ENCODE results near the gene ZBTB37.
"Not testable (repeated sequence)": the region's sequence is repeated elsewhere in the genome, so short reads cannot be mapped to it uniquely, and the experiment has no call there.

Gene ZBTB37, protein sequence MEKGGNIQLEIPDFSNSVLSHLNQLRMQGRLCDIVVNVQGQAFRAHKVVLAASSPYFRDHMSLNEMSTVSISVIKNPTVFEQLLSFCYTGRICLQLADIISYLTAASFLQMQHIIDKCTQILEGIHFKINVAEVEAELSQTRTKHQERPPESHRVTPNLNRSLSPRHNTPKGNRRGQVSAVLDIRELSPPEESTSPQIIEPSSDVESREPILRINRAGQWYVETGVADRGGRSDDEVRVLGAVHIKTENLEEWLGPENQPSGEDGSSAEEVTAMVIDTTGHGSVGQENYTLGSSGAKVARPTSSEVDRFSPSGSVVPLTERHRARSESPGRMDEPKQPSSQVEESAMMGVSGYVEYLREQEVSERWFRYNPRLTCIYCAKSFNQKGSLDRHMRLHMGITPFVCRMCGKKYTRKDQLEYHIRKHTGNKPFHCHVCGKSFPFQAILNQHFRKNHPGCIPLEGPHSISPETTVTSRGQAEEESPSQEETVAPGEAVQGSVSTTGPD

DNA sequence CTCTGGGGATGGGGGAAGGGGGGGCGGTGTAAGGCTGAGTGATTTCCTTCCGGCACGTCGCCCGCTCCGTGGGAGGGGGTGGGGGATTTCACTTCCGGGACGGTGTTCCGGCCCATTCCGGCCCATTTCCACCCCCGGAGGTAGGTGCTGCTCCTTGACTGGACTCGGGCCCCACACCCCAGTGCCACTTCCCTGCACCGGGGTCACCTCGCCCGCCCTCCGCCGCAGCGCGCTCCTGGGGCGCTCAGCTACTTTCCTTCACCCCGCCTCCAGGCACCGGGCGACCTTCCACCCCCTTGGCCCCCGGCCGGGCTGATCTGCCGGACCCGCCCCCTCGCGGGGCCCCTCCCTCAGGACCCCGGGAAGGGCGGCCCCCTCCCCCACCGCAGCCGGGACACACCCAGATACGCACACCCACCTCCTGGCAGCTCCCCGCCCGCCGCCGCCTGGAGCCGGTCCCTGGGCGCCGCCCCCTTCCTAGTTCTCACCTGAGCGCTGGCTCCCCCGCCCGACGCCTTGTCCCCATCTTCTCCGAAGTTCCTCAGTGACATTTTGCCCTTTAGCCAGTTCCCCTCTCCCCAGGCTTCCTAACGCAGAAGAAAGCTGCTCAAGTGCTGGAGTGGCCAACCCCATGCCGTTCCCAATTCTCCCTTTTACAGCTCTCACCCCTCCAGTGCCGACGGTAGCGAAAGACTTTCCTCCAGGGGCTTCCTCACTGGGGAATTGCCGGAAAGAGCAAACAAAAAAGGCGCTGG, at the start of gene ZBTB37:
TSS of gene ZBTB37 (plus strand) at position 115 of the 755 bp plus-strand sequence. CDS start 1,846 bp downstream, outside the sequence.
- DNase-seq = peak in 34 of 56 donors; percentile 49 to 94 (median 76)

DNA sequence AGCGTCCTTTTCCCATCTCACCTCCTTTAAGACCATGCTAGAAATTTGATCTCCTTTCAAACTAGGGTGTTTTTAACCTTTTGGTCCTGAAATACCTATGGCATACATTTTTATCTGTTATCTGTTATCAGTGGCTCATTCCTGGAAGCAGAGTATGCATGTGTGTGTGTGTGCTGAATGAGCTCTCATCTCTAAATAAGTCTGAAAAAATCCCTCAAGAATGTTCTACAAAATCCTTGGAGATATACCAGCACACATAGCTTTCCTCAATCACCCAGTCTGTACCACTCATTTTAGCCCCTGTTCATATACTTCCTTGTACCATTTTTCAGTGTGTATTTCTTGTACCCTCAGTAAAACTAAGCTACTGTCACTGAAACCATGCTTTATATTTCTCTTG, 49.7 kb upstream of the ZBTB37 start:
- DNase-seq = no peak

DNA sequence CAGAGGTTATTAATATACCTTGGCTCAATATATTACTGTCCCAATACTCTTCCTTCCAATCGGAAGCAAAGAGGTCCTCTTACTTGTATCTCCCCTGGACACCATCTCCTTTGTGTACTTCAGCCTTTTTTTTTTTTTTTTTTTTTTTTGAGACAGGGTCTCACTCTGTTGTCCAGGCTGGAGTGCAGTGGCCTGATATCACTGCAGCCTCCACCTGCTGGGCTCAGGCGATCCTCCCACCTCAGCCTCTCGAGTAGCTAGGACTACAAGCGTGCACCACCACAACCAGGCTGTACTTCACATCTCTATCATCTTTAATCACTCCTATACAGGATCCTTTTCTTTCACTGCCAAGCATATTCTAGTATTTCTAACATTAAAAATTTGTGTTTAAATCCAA, 46.5 kb upstream of the ZBTB37 start:
- no peak for DNase-seq

DNA sequence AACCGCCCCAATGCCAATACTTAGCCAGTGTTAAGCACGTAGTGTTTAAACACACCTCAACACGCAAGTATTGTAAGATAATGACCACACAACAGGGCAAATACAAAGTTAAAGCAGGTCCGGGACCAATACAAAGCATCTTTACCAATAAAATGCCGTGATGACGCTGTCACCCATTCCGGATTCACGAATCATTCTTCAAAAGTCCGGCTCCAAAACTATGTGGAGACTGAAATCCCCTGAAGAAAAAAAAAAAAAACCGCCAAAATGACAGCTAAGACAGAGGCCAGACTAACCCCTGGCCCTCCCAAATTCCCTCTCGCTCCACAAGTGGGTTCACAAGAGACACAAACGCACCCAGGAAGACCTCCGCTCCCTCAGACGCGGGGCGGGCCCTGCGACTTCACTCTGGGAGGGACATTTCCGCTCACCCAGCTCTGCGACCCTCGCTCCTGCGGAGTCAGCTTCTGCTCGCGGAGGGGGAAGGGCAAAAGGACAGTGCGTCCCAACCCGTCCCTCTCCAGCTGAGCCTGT, 44.3 kb upstream of the ZBTB37 start:
- DNase-seq = no peak

DNA sequence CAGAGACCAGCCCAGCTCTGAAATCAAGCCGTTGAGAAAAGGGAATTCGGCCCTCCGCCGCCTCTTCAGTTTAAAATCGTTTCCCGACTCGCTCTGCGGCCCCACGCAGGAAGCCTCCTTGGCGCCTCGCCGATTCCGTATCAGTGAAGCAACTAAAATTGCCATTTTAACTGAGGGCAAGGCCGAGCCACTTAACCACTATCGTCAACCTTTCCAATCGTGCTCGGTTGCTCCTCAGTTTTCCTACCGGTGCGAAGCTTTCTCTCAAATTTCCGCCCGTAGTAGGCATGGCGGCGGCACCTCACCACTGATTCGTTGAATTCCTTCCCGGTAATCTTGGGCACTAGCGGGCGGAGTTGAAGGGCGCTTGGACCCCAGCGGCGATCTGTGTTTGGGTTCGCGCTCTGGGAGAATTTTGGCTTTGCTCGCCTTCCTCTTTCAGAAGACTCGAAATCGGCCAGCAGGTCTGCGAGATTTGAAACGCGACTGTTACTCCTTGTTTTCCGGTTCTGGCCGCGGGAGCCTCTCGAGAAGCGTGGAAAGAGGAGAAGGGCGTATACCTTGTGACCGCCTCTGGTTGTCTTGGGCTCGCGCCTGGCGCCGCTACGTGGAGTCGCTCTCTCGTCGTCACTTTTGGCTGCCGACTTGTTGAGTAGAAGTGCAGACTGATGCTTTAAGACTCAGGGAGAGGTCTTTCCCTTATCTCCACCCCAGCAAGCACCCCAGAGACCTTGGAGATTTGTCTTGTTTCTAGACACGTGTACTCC, 43.7 kb upstream of the ZBTB37 start, which contains the start of the genes CENPL and DARS2:
TSS of gene CENPL (minus strand) at position 569 of the 767 bp plus-strand sequence. CDS start 13,584 bp downstream, outside the sequence.
TSS of gene DARS2 (plus strand) at position 359 of the 767 bp plus-strand sequence. CDS start 557 bp downstream, outside the sequence.
- DNase-seq = peak; percentile 66 to 99 (median 92)

DNA sequence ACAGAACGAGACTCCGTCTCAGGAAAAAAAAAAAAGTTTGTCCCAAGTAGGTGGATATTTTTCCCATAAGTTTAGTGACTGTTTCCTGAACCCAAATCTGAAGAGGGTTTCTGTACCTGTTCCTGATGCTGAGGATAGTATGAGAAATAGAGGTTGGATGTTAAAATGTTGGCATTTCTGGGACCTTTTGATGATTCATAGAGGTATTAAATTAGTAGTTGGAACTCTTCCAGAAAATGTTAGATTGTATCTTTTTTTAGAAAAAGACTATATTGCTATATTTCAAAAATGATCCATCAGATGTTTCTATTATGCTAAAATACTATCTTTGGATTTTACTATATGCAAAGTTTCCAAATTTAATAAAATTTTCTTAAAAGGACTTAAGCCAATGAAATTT, 40.6 kb upstream of the ZBTB37 start:
- DNase-seq = no peak

DNA sequence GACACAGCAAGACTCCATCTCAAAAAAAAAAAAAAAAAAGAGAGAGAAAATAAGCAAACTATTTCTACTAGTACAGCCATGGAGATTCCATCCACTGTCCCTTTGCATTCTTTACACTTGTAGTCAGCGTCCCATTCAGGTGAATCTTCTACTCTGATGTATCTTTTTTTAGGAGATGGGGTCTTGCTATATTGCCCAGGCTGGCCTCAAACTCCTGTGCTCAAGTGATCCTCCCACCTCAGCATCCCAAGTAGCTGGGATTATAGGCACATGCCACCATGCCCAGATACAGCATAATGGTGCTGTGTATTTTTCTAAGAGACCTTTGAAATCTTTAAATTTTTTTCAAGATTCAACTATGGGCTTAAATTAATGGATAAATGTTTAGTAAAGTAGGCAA, 35.4 kb upstream of the ZBTB37 start:
- no peak for DNase-seq

DNA sequence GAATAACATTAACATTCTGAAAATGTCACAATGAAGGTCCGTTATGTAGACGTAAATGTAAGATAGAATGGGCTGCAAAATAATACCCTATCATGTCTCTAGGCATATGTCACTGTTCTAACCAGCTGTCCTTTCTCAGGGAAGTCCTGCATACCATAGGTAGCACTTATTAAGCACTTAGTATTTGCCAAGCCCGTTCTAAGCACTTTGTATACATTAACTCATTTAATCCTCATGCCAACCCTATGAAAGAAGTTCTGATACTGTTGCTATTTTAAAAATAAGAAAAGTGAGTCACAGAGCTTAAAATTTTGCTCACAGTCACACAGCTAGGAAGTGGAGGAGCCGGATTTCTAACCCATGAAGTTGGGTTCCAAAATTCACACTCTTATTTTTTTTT, 16.1 kb upstream of the ZBTB37 start:
- DNase-seq = no peak

DNA sequence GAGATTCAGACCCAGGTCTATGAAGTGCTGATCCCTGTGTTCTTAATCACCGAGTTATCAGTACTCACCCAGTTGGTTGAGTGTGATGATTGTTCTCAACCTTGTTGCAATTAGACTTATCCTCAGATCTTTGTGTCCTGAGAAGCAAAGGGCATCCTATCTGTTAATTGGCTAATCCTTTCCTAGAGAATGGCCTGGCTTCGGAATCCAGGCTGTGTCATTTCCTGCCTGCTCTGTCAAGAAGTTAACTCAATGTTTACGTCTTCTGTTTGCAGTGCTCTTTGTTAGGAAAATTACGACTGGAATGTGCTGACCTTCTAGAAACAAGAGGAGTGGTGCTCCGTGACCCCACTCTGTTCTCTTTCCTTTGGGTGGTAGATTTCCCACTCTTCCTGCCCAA, 15.1 kb upstream of the ZBTB37 start:
- DNase-seq = no peak

DNA sequence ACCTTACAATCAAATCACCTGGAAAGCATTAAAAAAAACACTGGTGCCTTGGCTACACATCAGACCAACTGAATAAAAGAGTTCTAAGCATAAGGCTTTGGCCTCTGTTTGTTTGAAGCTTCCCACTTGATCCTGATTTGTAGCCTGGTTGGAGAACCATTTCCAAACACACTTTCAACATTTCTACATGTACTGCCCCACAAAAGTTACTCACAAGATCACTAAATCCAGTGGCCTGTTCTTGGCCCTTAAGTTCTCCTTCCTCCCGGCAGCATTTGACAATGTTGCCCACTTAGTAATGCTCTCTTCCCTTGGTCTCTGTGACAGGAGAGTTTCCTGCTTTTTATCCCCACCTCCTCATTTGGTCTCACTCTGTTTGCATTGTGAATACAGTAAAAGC, 12.2 kb upstream of the ZBTB37 start:
- DNase-seq = no peak

DNA sequence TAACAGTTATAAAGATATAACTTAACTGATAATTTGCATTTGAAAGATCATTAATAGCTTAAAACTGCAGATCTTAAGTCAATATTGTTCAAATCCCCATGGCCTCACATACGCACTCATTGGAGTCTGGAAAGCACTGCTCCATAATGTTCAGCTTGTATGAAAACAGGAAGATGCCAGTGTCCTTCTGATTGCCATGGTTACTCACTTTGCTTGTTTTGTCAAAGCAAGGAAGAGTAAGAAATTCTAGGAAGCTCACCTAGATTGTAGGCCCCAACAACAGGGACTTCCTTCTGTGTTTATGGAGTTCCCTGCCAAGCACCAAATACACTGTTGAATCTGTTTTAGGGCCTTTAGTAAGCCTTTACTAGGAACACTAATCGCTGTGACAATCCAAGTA, 11.3 kb upstream of the ZBTB37 start:
- DNase-seq = no peak

DNA sequence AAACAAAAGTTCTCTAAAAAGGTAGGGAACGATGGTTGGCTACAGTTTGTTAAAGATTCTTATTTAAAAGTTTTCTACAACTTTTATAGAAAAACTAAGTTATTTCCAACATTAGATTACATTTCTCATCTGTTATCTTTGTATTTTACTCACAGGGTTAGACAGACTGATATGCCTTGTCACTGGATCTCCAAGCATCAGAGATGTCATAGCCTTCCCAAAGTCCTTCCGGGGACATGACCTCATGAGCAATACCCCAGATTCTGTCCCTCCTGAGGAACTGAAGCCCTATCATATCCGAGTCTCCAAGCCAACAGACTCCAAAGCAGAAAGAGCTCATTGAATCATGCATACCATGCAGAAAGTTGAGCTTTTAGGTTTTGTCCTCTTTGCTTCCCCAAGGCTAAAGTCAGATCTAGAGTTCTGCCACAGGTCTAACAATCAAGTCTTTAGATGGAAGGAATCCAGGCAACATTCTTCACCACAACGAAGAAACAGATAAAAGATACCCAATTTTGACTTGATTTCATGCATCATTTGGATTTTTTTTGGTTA, 10.7 kb upstream of the ZBTB37 start:
- no peak for DNase-seq

DNA sequence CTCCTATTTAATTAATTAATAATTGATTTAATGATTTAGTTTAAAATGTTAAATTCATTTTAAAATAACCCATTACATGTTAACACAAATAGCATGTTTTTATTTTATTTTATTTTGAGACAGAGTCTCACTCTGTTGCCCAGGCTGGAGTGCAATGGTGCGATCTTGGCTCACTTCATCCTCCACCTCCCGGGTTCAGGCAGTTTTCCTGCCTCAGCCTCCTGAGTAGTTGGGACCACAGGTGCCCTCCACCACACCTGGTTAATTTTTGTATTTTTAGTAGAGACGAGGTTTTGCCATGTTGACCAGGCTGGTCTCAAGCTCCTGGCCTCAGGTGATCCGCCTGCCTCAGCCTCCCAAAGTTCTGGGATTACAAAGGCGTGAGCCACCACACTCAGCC, 8.6 kb upstream of the ZBTB37 start:
- DNase-seq = not testable (repeated sequence)

DNA sequence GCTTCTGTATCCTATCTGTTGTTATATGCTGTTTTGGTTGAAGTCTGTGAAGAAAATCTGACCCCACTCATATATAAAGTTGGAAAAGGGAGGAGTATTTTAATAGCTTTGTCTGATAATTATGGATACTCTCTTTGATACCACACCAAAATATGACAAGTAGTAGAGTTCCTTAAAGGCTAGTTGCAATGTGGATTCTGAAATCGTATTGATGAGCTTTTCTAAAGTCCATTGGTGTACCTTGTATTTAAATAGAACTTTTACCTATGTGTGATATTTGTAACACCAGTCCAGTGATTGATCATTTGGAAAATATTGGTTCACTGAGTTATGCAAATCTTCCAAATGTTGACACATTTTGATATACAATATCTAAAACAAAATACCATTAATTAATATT, 8.1 kb upstream of the ZBTB37 start:
- no peak for DNase-seq

DNA sequence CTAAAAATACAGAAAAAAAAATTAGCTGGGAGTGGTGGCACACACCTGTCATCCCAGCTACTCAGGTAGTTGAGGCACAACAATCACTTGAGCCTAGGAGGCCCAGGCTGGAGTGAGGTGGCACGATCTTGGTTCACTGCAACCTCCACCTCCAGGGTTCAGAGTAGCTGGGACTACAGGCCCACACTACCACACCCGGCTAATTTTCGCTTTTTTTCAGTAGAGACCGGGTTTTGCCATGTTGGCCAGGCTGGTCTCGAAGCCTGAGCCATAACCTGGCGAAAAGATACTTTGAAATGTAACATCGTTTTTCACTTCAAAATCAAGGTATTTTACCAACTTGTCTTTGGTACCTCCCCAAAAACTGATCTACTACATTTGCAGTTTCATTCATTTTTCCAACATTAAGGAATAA, 6.4 kb upstream of the ZBTB37 start:
- no peak for DNase-seq

DNA sequence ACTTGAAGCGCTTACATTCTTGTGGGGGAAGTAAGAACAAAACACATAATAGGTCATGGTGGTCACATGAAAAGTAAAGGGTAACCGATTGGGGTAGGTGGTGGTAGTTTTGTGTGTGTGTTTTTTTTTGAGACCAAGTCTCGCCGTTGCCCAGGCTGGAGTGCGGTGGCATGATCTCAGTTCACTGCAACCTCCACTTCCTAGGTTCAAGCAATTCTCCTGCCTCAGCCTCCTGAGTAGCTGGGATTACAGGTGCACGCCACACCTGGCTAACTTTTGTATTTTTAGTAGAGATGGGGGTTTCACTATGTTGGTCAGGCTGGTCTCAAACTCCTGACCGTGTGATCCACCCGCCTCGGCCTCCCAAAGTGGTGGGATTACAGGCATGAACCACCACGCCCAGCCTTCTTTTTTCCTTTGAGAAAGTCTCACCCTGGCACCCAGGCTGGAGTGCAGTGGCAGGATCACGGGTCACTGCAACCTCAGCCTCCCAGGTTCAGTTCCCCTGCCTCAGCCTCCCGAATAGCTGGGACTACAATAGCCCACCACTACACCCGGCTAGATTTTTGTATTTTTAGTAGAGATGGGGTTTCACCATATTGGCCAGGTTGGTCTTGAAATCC, 5.9 kb upstream of the ZBTB37 start:
- DNase-seq = not testable (repeated sequence)

DNA sequence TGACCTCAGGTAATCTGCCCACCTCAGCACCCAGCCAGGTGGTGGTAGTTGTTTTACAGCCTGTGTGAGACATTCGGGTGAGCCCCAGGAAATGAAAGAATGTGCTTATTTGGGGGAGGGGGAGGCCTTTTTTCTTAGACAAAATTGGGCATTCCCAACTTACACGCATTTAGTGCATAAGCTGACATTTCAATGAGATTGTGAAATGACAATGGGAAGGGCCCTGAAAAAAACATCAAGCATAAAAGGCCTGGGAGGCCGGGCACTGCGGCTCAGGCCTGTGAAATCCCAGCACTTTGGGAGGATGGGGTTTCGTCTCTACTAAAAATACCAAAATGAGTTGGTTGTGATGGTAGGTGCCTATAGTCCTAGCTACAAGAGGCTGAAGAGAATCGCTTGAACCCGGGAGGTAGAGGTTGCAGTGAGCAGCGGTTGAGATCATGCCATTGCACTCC, 5.4 kb upstream of the ZBTB37 start:
- DNase-seq = no peak

DNA sequence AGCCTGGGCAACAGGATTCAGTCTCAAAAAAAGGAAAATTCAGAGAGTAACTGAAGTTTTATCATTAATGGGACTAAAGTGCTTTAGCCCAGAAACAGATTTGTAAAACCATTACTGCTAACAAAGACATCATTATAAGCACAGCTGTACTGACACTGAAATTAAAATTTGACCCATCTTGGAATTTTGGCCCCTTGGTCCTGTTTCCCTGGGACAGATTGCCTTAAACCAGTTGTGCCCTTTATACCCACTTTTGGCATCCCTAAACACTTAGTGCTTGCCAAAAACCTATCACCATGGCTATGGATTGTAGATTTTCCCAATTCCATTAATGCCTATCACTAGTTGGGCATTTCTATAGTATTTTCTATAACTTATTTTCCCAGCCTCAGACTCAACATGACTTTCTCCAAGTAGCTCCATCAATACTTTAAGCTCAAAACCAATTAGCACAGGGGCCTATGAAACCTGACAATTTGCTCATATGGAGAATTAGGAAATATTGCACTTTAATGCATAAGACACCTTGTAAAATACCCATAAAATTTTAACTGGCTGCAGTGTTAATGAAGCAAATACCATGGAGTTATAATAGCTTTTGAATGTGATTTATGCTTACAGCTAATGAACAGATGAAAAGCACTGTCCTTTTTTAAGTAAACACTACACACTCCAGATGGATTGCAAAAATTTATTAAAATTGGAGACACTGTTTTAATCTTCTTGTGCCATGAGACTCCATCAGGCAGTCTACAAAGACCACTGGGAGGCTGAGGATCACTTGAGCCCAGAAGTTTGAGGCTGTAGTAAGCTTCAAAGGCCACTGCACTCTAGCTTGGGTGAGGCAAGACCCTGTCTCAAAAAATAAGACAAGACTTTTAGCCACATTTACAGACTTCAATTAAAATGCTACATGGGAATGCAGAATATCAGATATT, 4.7 kb upstream of the ZBTB37 start:
- DNase-seq = no peak

Measured in amygdala (tissue), 56 donors.